Activated CD8-positive, alpha-beta memory T cell treated with anti-CD3 and anti-CD28 coated beads for 48 hours (primary cell): ENCODE data around the gene PSRC1.

Experiments used
- DNase-seq, 3 experiments: peaks; one replicate each; pipeline ENCODE4 v3.0.0-alpha.2; 2020; ENCODE audit warnings: low read depth in 2 of 3, low spot score in 2 of 3

The PSRC1 gene

DNA sequence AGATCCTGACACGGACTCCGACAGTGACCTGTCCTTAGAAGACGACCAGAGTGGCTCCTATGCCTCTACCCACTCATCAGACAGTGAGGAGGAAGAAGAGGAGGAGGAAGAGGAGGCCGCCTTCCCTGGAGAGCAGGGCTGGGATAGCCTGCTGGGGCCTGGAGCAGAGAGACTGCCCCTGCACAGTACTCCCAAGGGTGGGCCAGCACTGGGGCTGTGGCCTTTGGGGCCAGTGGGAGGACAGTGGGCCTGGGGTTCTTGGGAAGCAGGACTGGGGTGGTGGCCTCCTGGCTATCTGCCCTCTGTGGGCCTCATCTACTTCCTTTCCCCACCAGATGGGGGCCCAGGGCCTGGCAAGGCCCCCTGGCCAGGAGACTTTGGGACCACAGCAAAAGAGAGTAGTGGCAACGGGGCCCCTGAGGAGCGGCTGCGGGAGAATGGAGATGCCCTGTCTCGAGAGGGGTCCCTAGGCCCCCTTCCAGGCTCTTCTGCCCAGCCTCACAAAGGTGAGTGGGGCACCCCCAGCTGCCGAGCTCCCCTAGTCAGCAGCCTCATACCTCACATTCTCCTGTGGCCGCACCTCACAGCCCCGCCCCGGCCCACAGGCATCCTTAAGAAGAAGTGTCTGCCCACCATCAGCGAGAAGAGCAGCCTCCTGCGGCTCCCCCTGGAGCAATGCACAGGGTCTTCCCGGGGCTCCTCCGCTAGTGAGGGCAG is 10.0 kb downstream of the PSRC1 start:
- DNase-seq: no peak

DNA sequence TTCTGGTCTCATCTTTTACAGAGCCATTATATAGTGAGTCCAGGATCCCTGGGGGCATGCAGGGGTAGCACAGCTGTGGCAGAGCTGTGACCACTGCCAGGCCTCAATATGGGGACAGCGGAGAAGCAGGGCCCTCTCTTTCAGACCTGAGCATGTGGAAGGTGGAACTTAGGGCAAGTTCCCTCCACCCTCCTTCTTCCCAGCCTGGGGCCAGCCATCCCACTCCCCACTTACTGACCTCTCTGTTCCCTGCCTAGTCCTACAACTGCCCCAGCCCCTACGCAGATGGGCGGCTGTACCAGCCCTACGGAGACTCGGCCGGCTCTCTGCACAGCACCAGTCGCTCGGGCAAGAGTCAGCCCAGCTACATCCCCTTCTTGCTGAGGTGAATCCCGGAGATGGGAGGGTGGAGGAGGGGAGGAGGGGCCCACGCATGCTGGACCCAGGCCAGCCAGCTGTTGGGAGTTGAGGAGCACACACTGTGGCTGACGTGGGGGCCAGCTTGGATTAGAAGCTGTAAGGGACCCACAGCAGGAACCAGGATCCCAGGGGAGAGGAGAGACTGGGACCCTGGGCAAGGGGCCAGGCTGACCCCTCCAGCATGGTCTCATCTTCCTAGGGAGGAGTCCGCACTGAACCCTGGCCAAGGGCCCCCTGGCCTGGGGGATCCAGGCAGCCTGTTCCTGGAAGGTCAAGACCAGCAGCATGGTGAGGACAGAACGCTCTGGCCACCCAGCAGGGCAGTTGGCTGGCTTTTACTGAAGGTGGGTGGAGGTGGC is 10.7 kb downstream of the PSRC1 start:
- no peak for DNase-seq

DNA sequence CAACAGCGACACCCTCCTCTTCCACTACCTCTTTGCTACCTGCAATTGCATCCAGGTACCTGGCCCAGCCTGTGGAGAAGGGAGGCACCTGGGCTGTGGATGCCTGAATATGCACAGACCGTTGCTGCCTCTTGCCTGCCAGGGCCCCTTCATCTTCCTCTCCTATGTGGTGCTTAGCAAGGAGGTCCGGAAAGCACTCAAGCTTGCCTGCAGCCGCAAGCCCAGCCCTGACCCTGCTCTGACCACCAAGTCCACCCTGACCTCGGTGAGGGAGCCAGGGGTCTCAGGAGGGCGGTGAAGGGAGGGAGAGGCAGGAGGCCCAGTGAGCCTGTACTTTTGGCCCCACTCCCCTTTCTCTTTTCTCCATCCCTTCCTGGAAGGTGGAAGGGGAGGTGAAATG is 11.5 kb downstream of the PSRC1 start:
- DNase-seq: no peak

DNA sequence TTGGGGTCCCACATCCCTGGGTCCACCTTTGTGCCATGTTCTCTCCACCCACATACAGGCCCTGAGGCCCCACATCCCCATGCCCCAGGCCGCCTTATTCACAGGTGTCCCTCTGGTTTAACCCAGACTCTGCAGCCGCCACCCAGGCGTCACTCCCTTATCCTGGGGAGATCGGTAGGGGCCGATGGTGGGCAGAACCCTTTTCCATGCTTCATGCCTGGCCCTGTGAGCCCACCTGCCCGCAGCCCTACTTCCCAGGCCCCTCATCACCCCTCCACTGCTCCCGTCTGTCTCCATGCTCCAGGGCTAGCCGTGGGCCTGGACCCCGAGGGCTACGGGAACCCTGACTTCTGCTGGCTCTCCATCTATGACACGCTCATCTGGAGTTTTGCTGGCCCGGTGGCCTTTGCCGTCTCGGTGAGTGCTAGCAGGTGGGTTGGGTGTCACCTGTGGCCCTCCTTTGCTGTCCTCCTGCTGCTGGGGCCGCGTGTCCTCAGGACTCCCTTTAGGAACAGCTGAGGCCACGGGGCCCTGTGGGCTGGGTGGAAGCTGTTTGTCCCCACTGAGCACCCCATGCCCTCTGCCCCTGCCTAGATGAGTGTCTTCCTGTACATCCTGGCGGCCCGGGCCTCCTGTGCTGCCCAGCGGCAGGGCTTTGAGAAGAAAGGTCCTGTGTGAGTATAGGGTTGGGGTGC is 12.2 kb downstream of the PSRC1 start:
- DNase-seq: no peak

DNA sequence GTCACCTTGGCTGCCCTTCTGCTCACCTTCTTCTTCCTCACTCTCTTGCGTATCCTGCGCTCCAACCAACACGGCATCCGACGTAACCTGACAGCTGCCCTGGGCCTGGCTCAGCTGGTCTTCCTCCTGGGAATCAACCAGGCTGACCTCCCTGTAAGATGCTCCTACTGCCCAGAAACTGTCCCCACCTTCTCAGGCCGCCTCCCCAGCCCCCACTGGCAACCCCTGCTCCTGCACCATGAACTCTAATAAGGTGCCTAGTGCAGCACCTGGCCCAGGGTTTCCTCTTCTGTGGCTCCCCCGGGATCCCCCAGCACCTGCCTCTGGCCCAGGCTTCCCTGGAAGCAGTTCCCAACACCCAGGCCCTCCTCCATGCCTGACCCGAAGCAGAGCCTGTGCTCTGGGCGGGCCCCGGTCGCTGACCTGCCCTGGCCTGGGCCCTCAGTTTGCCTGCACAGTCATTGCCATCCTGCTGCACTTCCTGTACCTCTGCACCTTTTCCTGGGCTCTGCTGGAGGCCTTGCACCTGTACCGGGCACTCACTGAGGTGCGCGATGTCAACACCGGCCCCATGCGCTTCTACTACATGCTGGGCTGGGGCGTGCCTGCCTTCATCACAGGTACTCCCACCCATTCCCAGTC is 12.8 kb downstream of the PSRC1 start:
- DNase-seq: no peak

DNA sequence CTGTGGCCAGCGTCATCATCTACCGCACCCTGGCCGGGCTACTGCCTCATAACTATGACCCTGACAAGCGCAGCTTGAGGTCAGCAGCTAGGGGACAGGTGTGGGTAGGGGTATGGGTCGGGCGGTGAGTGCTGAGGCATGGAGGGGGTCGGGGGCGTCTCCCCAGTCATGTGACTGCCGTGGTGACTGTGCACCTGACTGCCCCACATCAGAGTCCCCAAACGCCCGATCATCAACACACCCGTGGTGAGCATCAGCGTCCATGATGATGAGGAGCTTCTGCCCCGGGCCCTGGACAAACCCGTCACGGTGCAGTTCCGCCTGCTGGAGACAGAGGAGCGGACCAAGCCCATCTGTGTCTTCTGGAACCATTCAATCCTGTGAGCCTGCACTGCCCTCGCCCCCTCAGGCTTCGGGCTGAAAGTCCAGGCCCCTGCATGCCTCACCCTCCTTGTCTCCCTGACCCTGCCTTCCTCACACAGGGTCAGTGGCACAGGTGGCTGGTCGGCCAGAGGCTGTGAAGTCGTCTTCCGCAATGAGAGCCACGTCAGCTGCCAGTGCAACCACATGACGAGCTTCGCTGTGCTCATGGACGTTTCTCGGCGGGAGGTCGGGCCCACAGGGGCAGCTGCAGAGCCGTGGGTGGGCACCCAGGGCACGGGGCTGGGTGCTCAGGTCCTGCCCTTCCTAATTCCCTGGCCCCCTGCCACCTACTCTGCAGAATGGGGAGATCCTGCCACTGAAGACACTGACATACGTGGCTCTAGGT is 13.5 kb downstream of the PSRC1 start:
- no peak for DNase-seq

DNA sequence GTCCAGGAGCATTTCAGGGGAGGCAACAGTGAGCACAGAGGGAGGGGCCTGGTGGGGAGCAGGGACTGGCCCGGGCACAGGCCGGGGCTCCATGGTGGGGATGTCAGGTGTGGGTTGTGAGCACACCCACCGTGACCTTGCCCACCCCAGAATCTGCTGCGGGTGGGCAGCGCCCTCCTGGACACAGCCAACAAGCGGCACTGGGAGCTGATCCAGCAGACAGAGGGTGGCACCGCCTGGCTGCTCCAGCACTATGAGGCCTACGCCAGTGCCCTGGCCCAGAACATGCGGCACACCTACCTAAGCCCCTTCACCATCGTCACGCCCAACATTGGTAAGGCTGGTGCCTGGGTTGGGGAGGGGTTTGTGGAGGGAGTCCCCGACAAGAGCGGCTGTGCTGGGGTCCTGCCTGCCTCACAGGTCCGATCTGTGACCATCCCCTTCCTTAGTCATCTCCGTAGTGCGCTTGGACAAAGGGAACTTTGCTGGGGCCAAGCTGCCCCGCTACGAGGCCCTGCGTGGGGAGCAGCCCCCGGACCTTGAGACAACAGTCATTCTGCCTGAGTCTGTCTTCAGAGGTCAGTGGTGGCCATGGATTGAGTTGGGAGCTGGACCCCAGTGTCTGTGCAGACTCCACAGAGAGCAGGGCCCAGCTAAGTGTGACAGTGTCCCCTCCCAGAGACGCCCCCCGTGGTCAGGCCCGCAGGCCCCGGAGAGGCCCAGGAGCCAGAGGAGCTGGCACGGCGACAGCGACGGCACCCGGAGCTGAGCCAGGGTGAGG is 14.3 kb downstream of the PSRC1 start:
- DNase-seq: no peak

DNA sequence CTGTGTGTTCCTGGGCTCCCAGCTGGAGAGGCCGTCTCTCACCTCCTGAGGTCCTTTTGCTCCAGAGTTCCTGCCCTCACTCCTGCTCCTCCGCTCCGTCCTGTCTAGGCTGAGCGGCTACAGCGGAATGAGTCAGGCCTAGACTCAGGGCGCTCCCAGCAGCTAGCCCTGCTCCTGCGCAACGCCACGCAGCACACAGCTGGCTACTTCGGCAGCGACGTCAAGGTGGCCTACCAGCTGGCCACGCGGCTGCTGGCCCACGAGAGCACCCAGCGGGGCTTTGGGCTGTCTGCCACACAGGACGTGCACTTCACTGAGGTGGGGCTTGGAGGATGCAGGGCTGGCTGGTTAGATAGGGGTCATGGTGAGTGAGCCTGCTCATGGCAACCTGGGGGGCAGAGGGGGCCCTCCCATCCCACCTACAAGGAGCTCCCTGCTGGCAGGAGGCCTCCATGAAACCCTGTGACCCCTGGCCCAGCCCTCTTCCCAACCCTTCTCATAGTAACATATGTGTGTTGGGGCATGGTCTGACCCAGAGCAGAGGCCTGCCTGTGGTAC is 15.1 kb downstream of the PSRC1 start:
- DNase-seq: no peak

DNA sequence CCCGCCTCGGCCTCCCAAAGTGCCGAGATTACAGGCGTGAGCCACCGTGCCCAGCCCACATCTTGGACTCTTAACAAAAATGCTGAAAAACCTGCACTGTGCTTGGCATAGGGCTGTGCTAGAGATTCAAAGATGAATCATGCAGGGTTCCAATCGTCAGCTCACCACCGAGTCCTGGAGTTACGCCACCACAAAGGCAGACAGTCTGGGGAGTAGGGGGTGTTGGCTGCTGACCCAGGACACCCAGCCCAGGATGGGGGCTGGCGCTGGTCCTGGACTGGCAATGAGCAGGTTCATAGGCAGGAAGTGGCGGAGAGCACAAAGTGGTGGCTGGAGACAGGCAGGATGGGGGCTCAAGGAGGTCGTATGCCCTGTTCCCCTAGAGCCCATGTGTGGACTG is 16.0 kb downstream of the PSRC1 start:
- DNase-seq: no peak

DNA sequence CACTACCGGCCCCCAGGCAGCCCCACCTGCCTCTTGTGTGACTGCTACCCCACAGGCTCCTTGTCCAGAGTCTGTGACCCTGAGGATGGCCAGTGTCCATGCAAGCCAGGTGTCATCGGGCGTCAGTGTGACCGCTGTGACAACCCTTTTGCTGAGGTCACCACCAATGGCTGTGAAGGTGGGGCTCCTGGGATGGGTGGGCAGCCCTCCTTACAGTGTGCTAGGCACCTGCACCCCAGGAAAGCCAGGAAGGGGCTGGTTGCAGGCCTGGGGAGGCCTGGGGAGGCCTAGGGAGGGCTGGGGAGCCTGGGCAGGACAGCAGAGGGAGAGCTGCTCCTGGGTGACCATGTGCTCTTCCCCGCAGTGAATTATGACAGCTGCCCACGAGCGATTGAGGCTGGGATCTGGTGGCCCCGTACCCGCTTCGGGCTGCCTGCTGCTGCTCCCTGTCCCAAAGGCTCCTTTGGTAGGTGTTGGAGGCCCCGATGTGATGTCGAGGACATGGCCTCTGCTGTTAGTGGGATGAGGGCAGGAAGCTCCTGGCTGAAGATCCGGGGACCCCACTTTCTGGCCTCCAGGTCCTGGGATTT is 17.1 kb downstream of the PSRC1 start:
- no peak for DNase-seq

DNA sequence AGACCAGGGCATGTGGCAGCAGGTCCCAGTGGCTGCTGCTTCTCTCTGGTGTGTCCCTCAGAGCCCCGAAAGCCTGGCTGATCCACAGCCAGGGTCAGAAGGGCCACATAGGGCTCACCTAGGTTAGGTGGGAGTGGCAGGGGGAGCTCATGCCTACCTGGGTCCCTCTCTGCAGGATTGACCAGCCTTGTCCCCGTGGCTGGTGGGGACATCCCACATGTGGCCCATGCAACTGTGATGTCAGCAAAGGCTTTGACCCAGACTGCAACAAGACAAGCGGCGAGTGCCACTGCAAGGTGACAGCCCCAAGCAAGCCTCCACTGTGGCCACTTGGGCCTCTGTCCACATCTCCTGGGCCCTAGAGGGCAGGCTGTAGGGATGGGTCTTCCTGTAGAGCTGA is 17.9 kb downstream of the PSRC1 start:
- no peak for DNase-seq

DNA sequence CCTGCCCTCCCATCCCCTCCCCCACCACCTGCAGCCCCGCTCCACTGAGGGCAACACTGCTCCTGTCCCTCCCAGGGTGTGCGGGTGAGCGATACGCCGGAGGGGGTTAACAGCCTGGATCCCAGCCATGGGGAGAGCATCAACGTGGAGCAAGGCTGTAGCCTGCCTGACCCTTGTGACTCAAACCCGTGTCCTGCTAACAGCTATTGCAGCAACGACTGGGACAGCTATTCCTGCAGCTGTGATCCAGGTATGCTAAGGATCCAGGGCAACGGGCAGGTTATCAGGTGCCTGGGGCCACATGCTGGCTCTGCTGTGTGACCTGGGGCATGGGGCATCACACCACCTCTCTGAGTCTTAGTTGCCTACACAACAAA is 18.6 kb downstream of the PSRC1 start:
- no peak for DNase-seq

DNA sequence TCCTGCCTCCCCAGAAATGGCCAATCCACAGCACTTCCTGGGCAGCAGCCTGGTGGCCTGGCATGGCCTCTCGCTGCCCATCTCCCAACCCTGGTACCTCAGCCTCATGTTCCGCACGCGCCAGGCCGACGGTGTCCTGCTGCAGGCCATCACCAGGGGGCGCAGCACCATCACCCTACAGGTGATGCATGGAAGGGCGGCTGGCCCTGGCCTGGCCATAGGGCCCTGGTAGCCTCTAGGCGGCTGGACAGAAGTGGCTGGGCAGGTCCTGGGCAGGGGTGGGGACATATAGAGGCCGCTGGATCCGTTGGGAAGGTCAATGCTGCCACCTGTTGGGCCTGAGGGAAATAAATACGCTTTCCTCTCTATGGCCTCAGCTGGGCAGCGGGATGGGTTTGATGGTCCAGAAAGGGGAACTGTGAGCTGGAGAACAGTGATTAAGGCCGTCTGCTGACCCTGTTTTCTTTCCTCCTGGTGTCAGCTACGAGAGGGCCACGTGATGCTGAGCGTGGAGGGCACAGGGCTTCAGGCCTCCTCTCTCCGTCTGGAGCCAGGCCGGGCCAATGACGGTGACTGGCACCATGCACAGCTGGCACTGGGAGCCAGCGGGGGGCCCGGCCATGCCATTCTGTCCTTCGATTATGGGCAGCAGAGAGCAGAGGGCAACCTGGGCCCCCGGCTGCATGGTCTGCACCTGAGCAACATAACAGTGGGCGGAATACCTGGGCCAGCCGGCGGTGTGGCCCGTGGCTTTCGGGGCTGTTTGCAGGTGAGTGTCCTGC is 19.2 kb downstream of the PSRC1 start:
- DNase-seq: peak; percentile 46 to 76 (median 73)

DNA sequence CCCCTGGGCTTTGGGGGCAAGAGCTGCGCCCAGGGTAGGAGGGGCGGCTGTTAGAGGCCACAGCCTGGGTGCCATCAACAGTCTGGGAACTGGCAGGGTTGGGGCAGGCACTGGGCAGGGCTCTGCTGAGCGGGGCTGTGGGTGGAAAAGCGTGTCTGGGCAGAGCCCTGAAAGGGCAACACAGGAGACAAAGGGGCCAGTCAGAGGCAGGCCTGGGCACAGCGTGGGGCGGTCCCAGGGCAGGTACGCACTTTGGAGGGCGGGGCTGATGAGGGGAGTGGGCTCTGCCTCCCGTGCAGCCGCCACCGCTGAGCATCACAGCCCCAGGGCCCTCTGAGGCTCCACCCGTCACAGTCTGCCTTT is 19.7 kb downstream of the PSRC1 start:
- DNase-seq: no peak

DNA sequence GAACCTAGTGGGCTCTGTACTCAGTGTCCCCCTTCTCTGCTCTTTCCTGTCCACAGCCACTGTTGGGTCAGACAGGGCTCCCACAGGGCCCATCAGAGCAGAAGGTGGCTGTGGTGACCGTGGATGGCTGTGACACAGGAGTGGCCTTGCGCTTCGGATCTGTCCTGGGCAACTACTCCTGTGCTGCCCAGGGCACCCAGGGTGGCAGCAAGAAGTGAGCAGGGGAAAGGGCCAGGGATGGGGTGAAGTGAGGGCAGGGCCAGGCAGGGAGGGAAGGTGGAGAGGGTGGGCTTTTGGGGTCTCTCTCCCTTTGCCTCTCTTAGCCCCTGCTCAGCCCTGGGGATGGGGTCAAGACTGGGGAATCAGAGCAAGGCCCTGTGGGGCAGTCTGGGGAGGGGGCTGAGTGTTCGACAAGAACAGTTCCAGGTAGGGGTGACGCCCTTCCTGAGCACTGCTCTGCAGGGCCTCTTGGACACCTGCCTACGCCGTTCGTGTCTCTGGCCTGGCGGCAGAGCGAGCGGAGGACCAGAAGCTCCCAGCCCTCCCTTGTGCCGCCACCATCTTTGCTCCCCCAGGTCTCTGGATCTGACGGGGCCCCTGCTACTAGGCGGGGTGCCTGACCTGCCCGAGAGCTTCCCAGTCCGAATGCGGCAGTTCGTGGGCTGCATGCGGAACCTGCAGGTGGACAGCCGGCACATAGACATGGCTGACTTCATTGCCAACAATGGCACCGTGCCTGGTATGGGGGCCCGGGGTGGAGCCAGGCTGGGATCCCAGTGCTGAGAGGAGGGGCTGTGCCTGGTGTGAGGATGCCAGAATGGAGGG is 20.5 kb downstream of the PSRC1 start:
- no peak for DNase-seq

DNA sequence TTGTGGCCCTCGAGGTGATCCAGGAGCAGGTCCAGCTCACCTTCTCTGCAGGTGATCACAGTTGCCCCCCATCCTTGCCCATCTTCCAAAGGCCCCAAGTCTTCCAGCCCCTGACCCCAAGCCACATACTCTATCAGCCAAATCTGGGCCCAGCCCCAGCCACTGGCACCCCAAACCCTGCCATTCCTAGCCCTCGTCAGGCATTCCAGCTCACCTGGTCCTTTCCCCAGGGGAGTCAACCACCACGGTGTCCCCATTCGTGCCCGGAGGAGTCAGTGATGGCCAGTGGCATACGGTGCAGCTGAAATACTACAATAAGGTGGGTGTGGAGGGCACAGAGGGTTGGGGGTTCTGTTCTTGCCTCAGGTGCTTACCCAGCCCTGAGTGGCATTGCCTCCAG is 21.4 kb downstream of the PSRC1 start:
- DNase-seq: no peak

DNA sequence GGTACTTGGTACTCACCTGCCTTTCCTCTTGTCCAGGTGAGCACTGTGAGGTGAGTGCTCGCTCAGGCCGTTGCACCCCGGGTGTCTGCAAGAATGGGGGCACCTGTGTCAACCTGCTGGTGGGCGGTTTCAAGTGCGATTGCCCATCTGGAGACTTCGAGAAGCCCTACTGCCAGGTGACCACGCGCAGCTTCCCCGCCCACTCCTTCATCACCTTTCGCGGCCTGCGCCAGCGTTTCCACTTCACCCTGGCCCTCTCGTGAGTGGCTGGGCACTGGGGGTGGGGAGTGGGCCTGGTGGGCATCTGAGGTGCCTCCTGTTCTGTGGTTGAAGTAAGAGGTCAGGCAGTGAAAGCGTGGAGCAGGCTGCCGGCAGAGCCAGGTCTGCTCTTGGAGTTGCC is 21.9 kb downstream of the PSRC1 start:
- no peak for DNase-seq
